Trophoblast cell (in vitro differentiated cells and primary cell): Measurements from ENCODE around the gene ENG.

Experiments used
- DNase-seq, 2 donors: peaks; one replicate each; pipeline ENCODE4 v3.0.0-alpha.2; 2016
- H2AFZ ChIP-seq: 2 replicates; pipeline ENCODE4 v1.6.1; 2013; ENCODE audit warnings: low read length, moderate library complexity, mild to moderate bottlenecking; ENCODE audit not compliant: insufficient read depth, poor library complexity
- H2AK5ac ChIP-seq: 2 replicates; pipeline ENCODE4 v1.6.1; 2013; ENCODE audit warnings: mild to moderate bottlenecking, low read length
- H2BK120ac ChIP-seq: 2 replicates; pipeline ENCODE4 v1.6.1; 2013; ENCODE audit warnings: low read length, mild to moderate bottlenecking, moderate library complexity; ENCODE audit not compliant: insufficient read depth, poor library complexity
- H2BK12ac ChIP-seq: 2 replicates; pipeline ENCODE4 v1.6.1; 2013; ENCODE audit warnings: mild to moderate bottlenecking, low read length, moderate library complexity
- H2BK5ac ChIP-seq: 2 replicates; pipeline ENCODE4 v1.6.1; 2013; ENCODE audit warnings: low read length, low read depth, moderate library complexity, mild to moderate bottlenecking; ENCODE audit not compliant: poor library complexity
- H3K14ac ChIP-seq: 2 replicates; pipeline ENCODE4 v1.6.1; 2013; ENCODE audit warnings: mild to moderate bottlenecking, low read length
- H3K18ac ChIP-seq: 2 replicates; pipeline ENCODE4 v1.6.1; 2013; ENCODE audit warnings: mild to moderate bottlenecking, low read length
- H3K23ac ChIP-seq: 2 replicates; pipeline ENCODE4 v1.6.1; 2013; ENCODE audit warnings: low read length
- H3K27ac ChIP-seq: 2 replicates; pipeline ENCODE4 v1.5.1; 2013; ENCODE audit warnings: low read depth, mild to moderate bottlenecking, inconsistent platforms, low read length, moderate library complexity
- H3K27me3 ChIP-seq: 2 replicates; pipeline ENCODE4 v1.6.1; 2013; ENCODE audit warnings: inconsistent platforms, mild to moderate bottlenecking, low read length, moderate library complexity; ENCODE audit not compliant: insufficient read depth
- H3K36me3 ChIP-seq, 2 experiments: 1 replicate in 1 of 2; 2 replicates in 1 of 2; pipeline ENCODE4 v1.6.1; 2013; ENCODE audit warnings: low read length in 2 of 2, mild to moderate bottlenecking in 2 of 2, moderate library complexity in 1 of 2; ENCODE audit not compliant: insufficient read depth in 2 of 2, control insufficient read depth in 1 of 2
- H3K4ac ChIP-seq: 2 replicates; pipeline ENCODE4 v1.6.1; 2013; ENCODE audit warnings: low read depth, mild to moderate bottlenecking, low read length, moderate library complexity
- H3K4me1 ChIP-seq, 2 experiments: 1 replicate in 1 of 2; 2 replicates in 1 of 2; pipeline ENCODE4 v1.6.1; 2013; ENCODE audit warnings: low read length in 2 of 2, mild to moderate bottlenecking in 2 of 2, moderate library complexity in 1 of 2; ENCODE audit not compliant: insufficient read depth in 2 of 2, control insufficient read depth in 1 of 2
- H3K4me2 ChIP-seq: 2 replicates; pipeline ENCODE4 v1.6.1; 2013; ENCODE audit warnings: inconsistent platforms, mild to moderate bottlenecking, low read length, moderate library complexity
- H3K4me3 ChIP-seq: 2 replicates; pipeline ENCODE4 v1.5.1; 2013; ENCODE audit warnings: mild to moderate bottlenecking, low read depth, low read length, inconsistent platforms
- H3K79me1 ChIP-seq: one replicate; pipeline ENCODE4 v1.6.1; 2013; ENCODE audit warnings: low read length
- H3K79me2 ChIP-seq: 2 replicates; pipeline ENCODE4 v1.6.1; 2013; ENCODE audit warnings: low read length, mild to moderate bottlenecking; ENCODE audit not compliant: control insufficient read depth, insufficient read depth, poor library complexity
- H3K9ac ChIP-seq: 2 replicates; pipeline ENCODE4 v1.6.1; 2013; ENCODE audit warnings: mild to moderate bottlenecking, low read length
- H3K9me3 ChIP-seq: 2 replicates; pipeline ENCODE4 v1.6.1; 2013; ENCODE audit warnings: low read depth, mild to moderate bottlenecking, control low read depth, inconsistent platforms, low read length; ENCODE audit not compliant: insufficient read depth
- H4K12ac ChIP-seq: 2 replicates; pipeline ENCODE4 v1.6.1; 2013; ENCODE audit warnings: low read depth, mild to moderate bottlenecking, low read length, moderate library complexity
- H4K8ac ChIP-seq: 2 replicates; pipeline ENCODE4 v1.6.1; 2013; ENCODE audit warnings: low read depth, mild to moderate bottlenecking, low read length, moderate library complexity
- H4K91ac ChIP-seq: one replicate; pipeline ENCODE4 v1.6.1; 2013; ENCODE audit warnings: low read depth, mild to moderate bottlenecking, low read length, moderate library complexity
- WGBS: extraction: QIAGEN DNeasy Blood & Tissue Kit; methylation state at CpG from one replicate; pipeline ENCODE4 v1.1.7; 2013; ENCODE audit warnings: missing lambda C conversion rate; ENCODE audit not compliant: insufficient read length, insufficient coverage; ENCODE audit errors: extremely low coverage; 5-methylcytosine and 5-hydroxymethylcytosine counted together

ENG gene

DNA sequence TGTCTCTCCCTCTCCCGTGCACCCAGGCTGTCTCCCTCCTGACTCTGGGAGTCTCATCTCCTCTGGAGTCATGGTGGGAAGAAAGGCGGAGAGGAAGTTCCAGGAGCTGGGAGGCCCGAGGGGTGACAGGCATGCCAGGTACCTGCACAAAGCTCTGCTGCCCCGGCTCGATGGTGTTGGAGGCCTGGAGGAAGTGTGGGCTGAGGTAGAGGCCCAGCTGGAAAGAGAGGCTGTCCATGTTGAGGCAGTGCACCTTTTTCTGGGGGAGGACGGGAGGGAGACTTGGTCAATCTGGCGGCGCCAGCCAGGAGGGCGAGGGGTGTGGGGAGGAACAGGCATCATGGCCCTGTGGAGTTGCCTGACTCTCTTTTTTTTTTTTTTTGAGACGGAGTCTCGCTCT lies 35.9 kb downstream of the ENG start:
- H3K27ac ChIP-seq = no peak overlapping the region
- H3K18ac ChIP-seq = no peak overlapping the region
- no peaks in the 10 kb centered on the region for H3K27me3 ChIP-seq
- no CpG with 5 or more reads among the region's 11 CpGs for WGBS
- H3K14ac ChIP-seq = no peak overlapping the region
- H3K23ac ChIP-seq = no peak overlapping the region
- no peak overlapping the region for H4K91ac ChIP-seq
- no peak overlapping the region for H2BK120ac ChIP-seq
- H3K4me2 ChIP-seq = no peak overlapping the region
- H3K4ac ChIP-seq = no peak overlapping the region
- H4K8ac ChIP-seq = no peak overlapping the region
- no peak overlapping the region for H3K4me3 ChIP-seq
- H2AK5ac ChIP-seq = no peak overlapping the region
- no peak overlapping the region for H3K9ac ChIP-seq
- DNase-seq = no peak
- no peak overlapping the region for H4K12ac ChIP-seq
- no peaks in the 10 kb centered on the region for H3K79me1 ChIP-seq
- no peaks in the 10 kb centered on the region for H3K9me3 ChIP-seq
- no peaks in the 10 kb centered on the region for H3K79me2 ChIP-seq
- H2BK12ac ChIP-seq = no peak overlapping the region
- H3K36me3 ChIP-seq = peaks cover 54 to 57% of the 10 kb centered on the region in 2 experiments
- no peak overlapping the region for H2AFZ ChIP-seq
- no peak overlapping the region for H2BK5ac ChIP-seq
- H3K4me1 ChIP-seq = no peaks in the 10 kb centered on the region

DNA sequence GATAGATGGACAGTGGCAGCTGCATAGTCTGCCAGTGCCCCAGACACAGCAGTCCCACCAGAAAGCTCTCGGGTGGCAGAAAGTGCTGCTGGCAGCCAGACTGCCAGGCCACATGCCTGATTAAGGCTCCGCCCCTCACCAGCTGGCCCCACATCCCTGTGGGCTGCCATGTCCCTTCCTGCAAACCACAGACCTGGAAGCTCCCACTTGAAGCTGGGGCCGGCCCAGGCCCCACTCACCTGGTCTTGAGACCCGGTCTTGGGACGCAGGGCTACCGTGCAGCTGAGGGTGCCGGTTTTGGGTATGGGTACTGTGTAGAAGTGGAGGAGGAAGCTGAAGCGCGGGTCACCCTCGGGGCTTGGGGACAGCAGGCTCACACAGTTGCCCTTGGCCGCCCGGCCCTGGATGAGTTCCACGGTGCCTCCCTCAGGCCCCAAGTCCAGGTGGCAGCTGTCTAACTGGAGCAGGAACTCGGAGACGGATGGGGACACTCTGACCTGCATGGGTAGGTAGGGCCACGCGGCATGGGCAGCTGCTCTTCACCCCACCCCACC lies 36.5 kb downstream of the ENG start:
- H2BK5ac ChIP-seq = no peak overlapping the region
- DNase-seq = no peak
- H3K4me3 ChIP-seq = no peak overlapping the region
- H3K27ac ChIP-seq = no peak overlapping the region
- no peak overlapping the region for H2BK120ac ChIP-seq
- no peak overlapping the region for H4K91ac ChIP-seq
- no peak overlapping the region for H3K9ac ChIP-seq
- H4K8ac ChIP-seq = no peak overlapping the region
- no peak overlapping the region for H2BK12ac ChIP-seq
- WGBS = no CpG with 5 or more reads among the region's 17 CpGs
- no peaks in the 10 kb centered on the region for H3K9me3 ChIP-seq
- H3K14ac ChIP-seq = no peak overlapping the region
- H2AFZ ChIP-seq = no peak overlapping the region
- H3K27me3 ChIP-seq = no peaks in the 10 kb centered on the region
- no peak overlapping the region for H3K4ac ChIP-seq
- H3K23ac ChIP-seq = no peak overlapping the region
- no peaks in the 10 kb centered on the region for H3K79me1 ChIP-seq
- H3K4me1 ChIP-seq = no peaks in the 10 kb centered on the region
- H4K12ac ChIP-seq = no peak overlapping the region
- no peaks in the 10 kb centered on the region for H3K79me2 ChIP-seq
- H3K36me3 ChIP-seq = peaks cover 60 to 63% of the 10 kb centered on the region in 2 experiments
- H2AK5ac ChIP-seq = no peak overlapping the region
- no peak overlapping the region for H3K4me2 ChIP-seq
- H3K18ac ChIP-seq = no peak overlapping the region

DNA sequence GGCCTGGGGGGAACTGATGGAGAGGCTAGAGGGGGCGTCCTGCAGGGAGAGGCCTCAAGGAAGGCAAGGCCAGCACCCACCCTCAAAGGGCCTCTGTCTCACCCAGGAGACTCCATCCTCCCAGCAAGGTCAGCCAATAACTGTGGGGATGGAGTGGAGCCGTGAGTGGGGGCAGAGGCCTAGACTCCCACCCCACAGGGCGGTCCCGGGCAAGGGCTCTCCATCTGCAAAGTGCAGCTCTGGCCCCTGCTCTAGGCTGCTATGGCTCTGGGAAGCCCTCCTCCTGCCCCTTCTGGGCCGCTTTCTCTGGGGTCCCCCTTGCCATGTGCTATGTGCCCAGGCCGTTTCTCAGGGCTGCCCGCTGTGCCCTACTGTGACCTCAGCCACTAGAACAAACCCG lies 37.7 kb downstream of the ENG start:
- Histone ChIP-seq H2AK5ac (no peak overlapping the region), H3K4ac (no peak overlapping the region), H2BK120ac (no peak overlapping the region), H4K12ac (no peak overlapping the region), H3K4me3 (no peak overlapping the region), H4K91ac (no peak overlapping the region), H3K36me3 (peaks cover 64 to 67% of the 10 kb centered on the region in 2 experiments), H2BK12ac (no peak overlapping the region), H2AFZ (no peak overlapping the region), H3K23ac (no peak overlapping the region), H3K4me1 (no peaks in the 10 kb centered on the region), H3K79me1 (no peaks in the 10 kb centered on the region), H3K14ac (no peak overlapping the region), H4K8ac (no peak overlapping the region), H3K18ac (no peak overlapping the region), H3K4me2 (no peak overlapping the region), H3K79me2 (no peaks in the 10 kb centered on the region), H2BK5ac (no peak overlapping the region), H3K9ac (no peak overlapping the region), H3K27ac (no peak overlapping the region), H3K9me3 (no peaks in the 10 kb centered on the region), H3K27me3 (no peaks in the 10 kb centered on the region)
- no peak for DNase-seq
- no CpG with 5 or more reads among the region's 8 CpGs for WGBS

DNA sequence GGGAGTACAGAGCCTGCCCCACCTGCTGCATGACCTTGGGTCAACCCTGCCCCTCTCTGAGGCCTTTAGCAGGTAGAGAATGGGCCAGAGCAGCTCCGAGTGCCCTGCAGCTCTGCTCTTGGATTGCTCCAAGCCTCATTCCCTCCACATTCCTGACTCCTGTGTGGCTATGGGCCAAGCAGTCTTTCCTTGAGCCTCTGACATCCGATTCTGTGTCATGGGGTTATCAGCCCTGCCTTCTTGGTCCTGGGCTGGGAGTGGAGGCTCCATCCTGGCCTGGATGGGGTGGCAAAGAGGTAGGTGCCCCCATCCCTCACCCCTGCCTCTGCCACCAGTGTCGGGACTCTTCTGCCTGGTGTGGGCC lies 38.1 kb downstream of the ENG start:
- H4K91ac ChIP-seq = no peak overlapping the region

More for the DNA sequence above, 38.1 kb downstream of the ENG start:
- Histone ChIP-seq H3K27me3 (no peaks in the 10 kb centered on the region), H3K9ac (no peak overlapping the region), H4K8ac (no peak overlapping the region), H2BK120ac (no peak overlapping the region), H2AK5ac (no peak overlapping the region), H3K9me3 (no peaks in the 10 kb centered on the region), H3K79me1 (no peaks in the 10 kb centered on the region), H3K36me3 (peaks cover 64 to 67% of the 10 kb centered on the region in 2 experiments), H3K27ac (no peak overlapping the region), H3K4ac (no peak overlapping the region), H2BK12ac (no peak overlapping the region), H3K4me3 (no peak overlapping the region), H3K4me1 (no peaks in the 10 kb centered on the region), H3K14ac (no peak overlapping the region), H3K4me2 (no peak overlapping the region), H3K18ac (no peak overlapping the region), H4K12ac (no peak overlapping the region), H3K79me2 (no peaks in the 10 kb centered on the region), H2BK5ac (no peak overlapping the region), H2AFZ (no peak overlapping the region), H3K23ac (no peak overlapping the region)
- no CpG with 5 or more reads among the region's 3 CpGs for WGBS
- no peak for DNase-seq
